Endodermal cell (in vitro differentiated cells): ENCODE measurements around the gene ZNF579. TPM values are rescaled to one million over a fixed set of nuclear protein-coding genes. Genes with fewer than 3 reads are reported as not detected.

Experiments used
- DNase-seq: peaks from one replicate; pipeline ENCODE4 v3.0.0-alpha.2; 2017
- H3K27ac ChIP-seq: 2 replicates; pipeline ENCODE4 v1.5.1; 2013; ENCODE audit warnings: mild to moderate bottlenecking, low read depth, low read length, moderate library complexity
- H3K27me3 ChIP-seq: 2 replicates; pipeline ENCODE4 v1.6.1; 2013; ENCODE audit warnings: mild to moderate bottlenecking, low read length, moderate library complexity; ENCODE audit not compliant: insufficient read depth, control insufficient read depth, poor library complexity, severe bottlenecking
- H3K36me3 ChIP-seq: 2 replicates; pipeline ENCODE4 v1.7.0; 2013; ENCODE audit warnings: mild to moderate bottlenecking, low read length, moderate library complexity; ENCODE audit not compliant: control insufficient read depth, insufficient read depth
- H3K4me1 ChIP-seq: one replicate; pipeline ENCODE4 v1.7.0; 2013; ENCODE audit warnings: low read length; ENCODE audit not compliant: control insufficient read depth, insufficient read depth
- H3K4me3 ChIP-seq: 2 replicates; pipeline ENCODE4 v1.5.1; 2013; ENCODE audit warnings: mild to moderate bottlenecking, low read length, moderate library complexity
- H3K9ac ChIP-seq: 2 replicates; pipeline ENCODE4 v1.6.1; 2013; ENCODE audit warnings: mild to moderate bottlenecking, low read length, moderate library complexity; ENCODE audit not compliant: poor library complexity, severe bottlenecking; ENCODE audit errors: extremely low read depth
- H3K9me3 ChIP-seq: 2 replicates; pipeline ENCODE4 v1.6.1; 2013; ENCODE audit warnings: mild to moderate bottlenecking, low read length, moderate library complexity; ENCODE audit not compliant: control insufficient read depth
- H3K27ac Mint-ChIP-seq: 2 replicates; pipeline ENCODE4 v1.8.0; 2020; ENCODE audit warnings: mixed read lengths
- H3K27me3 Mint-ChIP-seq: 2 replicates; pipeline ENCODE4 v1.8.0; 2021; ENCODE audit warnings: mild to moderate bottlenecking, mixed read lengths; ENCODE audit not compliant: insufficient read depth
- H3K36me3 Mint-ChIP-seq: 2 replicates; pipeline ENCODE4 v1.8.0; 2020; ENCODE audit warnings: low read depth, mixed read lengths
- H3K4me1 Mint-ChIP-seq: 2 replicates; pipeline ENCODE4 v1.8.0; 2020; ENCODE audit warnings: mixed read lengths
- H3K4me3 Mint-ChIP-seq: 2 replicates; pipeline ENCODE4 v1.8.0; 2020; ENCODE audit warnings: mild to moderate bottlenecking, moderate library complexity, mixed read lengths
- H3K9me3 Mint-ChIP-seq: 2 replicates; pipeline ENCODE4 v1.8.0; 2020; ENCODE audit warnings: mild to moderate bottlenecking, mixed read lengths
- CTCF ChIP-seq: fragments of 200-600 bp; sonication (generic); conservative IDR thresholded peaks from 2 replicates; pipeline ENCODE4 v1.5.0; 2021; ENCODE audit warnings: antibody characterized with exemption, mild to moderate bottlenecking
- WGBS, 2 experiments: methylation state at CpG; one replicate each; pipeline versions ENCODE4 v1.1.5 to v1.1.7; 2013; ENCODE audit warnings: missing lambda C conversion rate in 2 of 2, mixed read lengths in 1 of 2; ENCODE audit not compliant: insufficient coverage in 1 of 2, insufficient read length in 1 of 2; 5-methylcytosine and 5-hydroxymethylcytosine counted together
- total RNA-seq, 2 donors: library from RNA; stranded (reverse); fragmentation: NEBNext Ultra II Directional in 1 of 2; extraction: Animal tissue kit (Norgen Biotek cat#: 25700) in 1 of 2; gene quantifications; 2 replicates in 1 of 2; 3 replicates in 1 of 2; pipeline ENCODE4 v1.2.1, GENCODE V29; 2021

Gene ZNF579
- total RNA-seq, 2 donors from 2014 or later = 27.5 to 30.7 TPM

- peaks cover 9% of the 10 kb centered on the region for H3K9me3 Mint-ChIP-seq
- no peak overlapping the region for H3K27ac ChIP-seq
- no peak overlapping the region for H3K9ac ChIP-seq
- no peaks in the 10 kb centered on the region for H3K4me1 ChIP-seq
- H3K27me3 ChIP-seq = peaks cover 6% of the 10 kb centered on the region
- H3K9me3 ChIP-seq = no peaks in the 10 kb centered on the region
- peaks cover 10% of the 10 kb centered on the region for H3K27me3 Mint-ChIP-seq
- H3K4me3 Mint-ChIP-seq = no peak overlapping the region
- no peaks in the 10 kb centered on the region for H3K36me3 Mint-ChIP-seq
- H3K36me3 ChIP-seq = no peaks in the 10 kb centered on the region
- no peak overlapping the region for H3K27ac Mint-ChIP-seq
- H3K4me3 ChIP-seq = no peak overlapping the region
- no peak for DNase-seq
- no peak for TF ChIP-seq CTCF
- no peaks in the 10 kb centered on the region for H3K4me1 Mint-ChIP-seq
Observed at GRCh38 chr19:55567708-55568328, 12.8 kb downstream of the ZNF579 start.

DNA sequence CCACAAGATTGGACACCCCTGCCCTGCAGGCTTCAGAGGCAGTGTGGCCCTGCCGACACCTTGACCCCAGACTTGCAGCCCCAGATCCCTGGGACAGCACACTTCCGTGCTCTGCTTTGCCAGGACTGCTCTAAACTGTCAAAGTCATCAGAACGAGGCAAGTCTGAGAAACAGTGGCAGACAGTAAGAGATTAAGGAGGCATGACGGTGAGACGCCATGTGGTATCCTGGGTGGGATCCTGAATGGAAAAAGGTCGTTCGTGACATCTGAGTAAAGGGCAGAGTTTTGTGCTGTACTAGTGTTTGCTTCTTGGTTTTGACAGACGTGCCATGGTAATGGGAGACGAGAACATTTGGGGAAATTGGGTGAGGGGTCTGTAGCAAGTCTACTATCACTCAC lies 13.8 kb downstream of the ZNF579 start:
- H3K4me3 ChIP-seq = no peak overlapping the region
- H3K9me3 ChIP-seq = no peaks in the 10 kb centered on the region
- Mint-ChIP-seq H3K36me3 (no peaks in the 10 kb centered on the region), H3K27ac (no peak overlapping the region), H3K4me3 (no peak overlapping the region), H3K27me3 (peaks cover 10% of the 10 kb centered on the region), H3K4me1 (no peaks in the 10 kb centered on the region), H3K9me3 (peaks cover 9% of the 10 kb centered on the region)
- H3K9ac ChIP-seq = no peak overlapping the region
- no peaks in the 10 kb centered on the region for H3K36me3 ChIP-seq
- no peak for DNase-seq
- WGBS, 2 experiments = 64 to 76% methylated on average over 5 to 9 of the region's 9 CpGs
- H3K27me3 ChIP-seq = peaks cover 6% of the 10 kb centered on the region
- H3K27ac ChIP-seq = no peak overlapping the region
- TF ChIP-seq CTCF = no peak
- H3K4me1 ChIP-seq = no peaks in the 10 kb centered on the region

DNA sequence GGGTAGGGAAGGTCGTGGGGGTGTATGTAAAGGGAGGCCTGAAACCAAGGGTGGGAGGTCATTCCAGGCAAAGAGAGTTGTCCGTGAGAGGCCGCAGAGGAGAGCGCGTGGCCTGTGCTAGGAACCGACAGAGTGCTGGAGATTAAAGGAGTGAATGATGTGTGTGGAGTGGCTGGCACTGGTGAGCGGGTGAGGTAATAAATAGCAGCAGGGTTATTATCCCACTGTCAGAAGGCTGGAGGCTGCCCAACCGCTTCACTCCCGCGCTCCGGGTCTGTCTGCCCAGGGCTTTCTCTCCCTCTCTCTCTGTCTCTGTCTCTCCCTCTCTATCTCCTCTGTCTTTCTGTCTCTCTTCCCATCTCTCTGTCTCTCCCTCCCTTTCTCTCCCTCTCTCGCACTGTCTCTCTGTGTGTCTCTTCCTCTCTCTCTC lies 17.4 kb downstream of the ZNF579 start:
- H3K9me3 ChIP-seq = no peaks in the 10 kb centered on the region
- no peak for TF ChIP-seq CTCF
- WGBS, 2 experiments = 82 to 84% methylated on average over 9 to 12 of the region's 12 CpGs
- no peaks in the 10 kb centered on the region for H3K4me1 Mint-ChIP-seq
- H3K27ac Mint-ChIP-seq = no peak overlapping the region
- peaks cover 3% of the 10 kb centered on the region for H3K9me3 Mint-ChIP-seq
- peaks cover 6% of the 10 kb centered on the region for H3K27me3 ChIP-seq
- no peaks in the 10 kb centered on the region for H3K36me3 ChIP-seq
- H3K4me1 ChIP-seq = no peaks in the 10 kb centered on the region
- no peak overlapping the region for H3K27ac ChIP-seq
- no peaks in the 10 kb centered on the region for H3K36me3 Mint-ChIP-seq
- H3K4me3 ChIP-seq = no peak overlapping the region
- no peak for DNase-seq
- H3K27me3 Mint-ChIP-seq = peaks cover 22% of the 10 kb centered on the region
- H3K9ac ChIP-seq = no peak overlapping the region
- H3K4me3 Mint-ChIP-seq = no peak overlapping the region
